BJ (cell line): ENCODE data around the gene UBASH3B. TPM values are rescaled to one million over a fixed set of nuclear protein-coding genes. Genes with fewer than 3 reads are reported as not detected.

Source experiments
- CTCF ChIA-PET: fragments of 350-600 bp; formaldehyde crosslinking; extraction: SDS; loops from one replicate; lab custom pipeline; 2021; ENCODE audit warnings: antibody characterized with exemption, inconsistent platforms; lab: Yijun Ruan, JAX
- POLR2A ChIA-PET: fragments of 300-600 bp; sonication (Branson Sonifier 250); formaldehyde crosslinking; extraction: SDS; loops from one replicate; lab custom pipeline; 2021; ENCODE audit warnings: antibody characterized with exemption; lab: Charles Lee
- DNase-seq: peaks from one replicate; pipeline ENCODE4 v3.0.0-alpha.2; 2011; ENCODE audit warnings: low read depth
- H3K27me3 ChIP-seq: 2 replicates; pipeline ENCODE4 v1.6.0; 2011; ENCODE audit warnings: low read length; ENCODE audit not compliant: control insufficient read depth, insufficient read depth
- H3K36me3 ChIP-seq: 2 replicates; pipeline ENCODE4 v1.5.1; 2011; ENCODE audit warnings: low read length; ENCODE audit not compliant: control insufficient read depth, insufficient read depth
- H3K4me3 ChIP-seq: 2 replicates; pipeline ENCODE4 v1.5.1; 2011; ENCODE audit warnings: low read depth, mild to moderate bottlenecking, control low read depth, low read length
- polyA plus RNA-seq: library from polyadenylated mRNA; depleted of rRNA; stranded (reverse); fragments of >200 nt; gene quantifications from 2 replicates; pipeline ENCODE4 v1.2.3, GENCODE V29; 2011
- TF ChIP-seq, protein P1 (sequence below): IDR thresholded peaks from 2 replicates; pipeline ENCODE4 v1.5.1; 2011; ENCODE audit warnings: low read depth, mild to moderate bottlenecking, control low read depth, inconsistent platforms, low read length, moderate library complexity; ENCODE audit not compliant: insufficient read depth

UBASH3B gene
- polyA plus RNA-seq, 1 experiment: 28.4 TPM

DNA sequence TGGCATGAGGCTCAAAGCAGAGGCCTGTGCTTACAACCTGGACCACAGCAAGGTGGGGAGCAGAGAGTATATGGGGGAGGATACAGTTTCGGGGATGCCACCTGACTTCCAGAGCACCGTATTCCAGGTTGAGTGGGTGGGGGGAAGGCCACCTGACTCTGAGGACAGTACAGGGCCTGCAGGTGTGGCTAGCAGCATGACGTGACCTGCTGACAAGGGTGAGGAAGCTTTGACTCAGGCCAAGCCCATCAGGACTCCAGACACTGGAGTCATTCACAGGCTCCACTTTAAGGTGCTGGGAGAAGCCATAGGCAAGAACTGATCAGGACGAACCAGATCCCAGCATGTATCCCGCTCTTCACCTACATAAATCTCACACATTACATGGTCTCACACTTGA, 148.2 kb downstream of the UBASH3B start:
- H3K36me3 ChIP-seq: peaks cover 2% of the 10 kb centered on the region
- POLR2A ChIA-PET: no interaction called here

DNA sequence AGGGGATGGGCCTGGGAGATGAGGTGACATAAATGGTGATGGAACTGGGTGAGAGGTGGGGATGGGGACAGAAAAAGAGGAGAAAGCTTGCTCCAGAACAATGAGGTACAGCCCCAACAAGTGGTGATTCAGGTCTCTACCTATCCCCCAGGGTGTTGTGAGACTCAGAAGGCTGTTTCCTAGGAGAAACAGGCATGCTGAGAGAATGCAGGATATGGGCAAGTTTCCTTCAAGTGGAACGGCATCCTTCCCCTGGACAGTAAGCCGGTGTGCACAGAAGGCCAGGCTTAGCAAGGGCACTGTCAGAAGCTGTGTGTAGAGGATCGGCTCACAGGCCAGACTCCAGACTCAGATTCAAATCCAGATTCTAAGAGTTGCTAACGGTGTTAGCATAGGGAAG, 148.6 kb downstream of the UBASH3B start:
- Histone ChIP-seq H3K4me3 (no peak overlapping the region), H3K27me3 (no peaks in the 10 kb centered on the region), H3K36me3 (peaks cover 2% of the 10 kb centered on the region)
- ChIA-PET POLR2A (no interaction called here), CTCF (interaction anchor here (1.0 to 2.1 kb wide), 6 partner anchors 9 to 171 kb away, joined by 3 to 9 read pairs (median 3); no protein-coding TSS in a partner anchor)
- no peak for DNase-seq
- TF ChIP-seq, protein P1, sequence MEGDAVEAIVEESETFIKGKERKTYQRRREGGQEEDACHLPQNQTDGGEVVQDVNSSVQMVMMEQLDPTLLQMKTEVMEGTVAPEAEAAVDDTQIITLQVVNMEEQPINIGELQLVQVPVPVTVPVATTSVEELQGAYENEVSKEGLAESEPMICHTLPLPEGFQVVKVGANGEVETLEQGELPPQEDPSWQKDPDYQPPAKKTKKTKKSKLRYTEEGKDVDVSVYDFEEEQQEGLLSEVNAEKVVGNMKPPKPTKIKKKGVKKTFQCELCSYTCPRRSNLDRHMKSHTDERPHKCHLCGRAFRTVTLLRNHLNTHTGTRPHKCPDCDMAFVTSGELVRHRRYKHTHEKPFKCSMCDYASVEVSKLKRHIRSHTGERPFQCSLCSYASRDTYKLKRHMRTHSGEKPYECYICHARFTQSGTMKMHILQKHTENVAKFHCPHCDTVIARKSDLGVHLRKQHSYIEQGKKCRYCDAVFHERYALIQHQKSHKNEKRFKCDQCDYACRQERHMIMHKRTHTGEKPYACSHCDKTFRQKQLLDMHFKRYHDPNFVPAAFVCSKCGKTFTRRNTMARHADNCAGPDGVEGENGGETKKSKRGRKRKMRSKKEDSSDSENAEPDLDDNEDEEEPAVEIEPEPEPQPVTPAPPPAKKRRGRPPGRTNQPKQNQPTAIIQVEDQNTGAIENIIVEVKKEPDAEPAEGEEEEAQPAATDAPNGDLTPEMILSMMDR: no peak

More for the DNA sequence above, 148.2 kb downstream of the UBASH3B start:
- TF ChIP-seq, protein P1: no peak
- H3K27me3 ChIP-seq: no peaks in the 10 kb centered on the region
- no peak for DNase-seq
- H3K4me3 ChIP-seq: no peak overlapping the region
- CTCF ChIA-PET: interaction anchor here (0.8 to 2.1 kb wide), 7 partner anchors 9 to 170 kb away, joined by 3 to 9 read pairs (median 3); no protein-coding TSS in a partner anchor

DNA sequence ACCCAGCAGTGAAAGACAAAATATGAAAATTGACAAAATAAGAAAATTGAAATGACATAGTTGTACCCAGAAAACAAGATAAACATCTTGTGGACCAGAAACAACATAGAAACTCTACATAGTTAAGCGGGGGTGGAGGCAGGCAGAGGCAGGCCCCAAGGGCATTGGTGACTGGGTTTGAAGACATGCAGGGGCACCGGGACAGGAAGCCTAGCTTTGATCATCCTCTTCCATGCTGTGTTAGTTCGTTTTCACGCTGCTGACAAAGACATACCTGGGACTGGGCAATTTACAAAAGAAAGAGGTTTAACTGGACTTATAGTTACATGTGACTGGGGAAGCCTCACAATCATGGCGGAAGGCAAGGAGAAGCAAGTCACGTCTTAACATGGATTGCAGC, 149.3 kb downstream of the UBASH3B start:
- POLR2A ChIA-PET: no interaction called here
- no peak for DNase-seq
- TF ChIP-seq, protein P1: no peak
- H3K36me3 ChIP-seq: peaks cover 2% of the 10 kb centered on the region
- H3K4me3 ChIP-seq: no peak overlapping the region
- CTCF ChIA-PET: interaction anchor here (1.0 to 2.1 kb wide), 3 partner anchors 9 to 49 kb away, joined by 3 to 9 read pairs (median 3); no protein-coding TSS in a partner anchor
- H3K27me3 ChIP-seq: no peaks in the 10 kb centered on the region

DNA sequence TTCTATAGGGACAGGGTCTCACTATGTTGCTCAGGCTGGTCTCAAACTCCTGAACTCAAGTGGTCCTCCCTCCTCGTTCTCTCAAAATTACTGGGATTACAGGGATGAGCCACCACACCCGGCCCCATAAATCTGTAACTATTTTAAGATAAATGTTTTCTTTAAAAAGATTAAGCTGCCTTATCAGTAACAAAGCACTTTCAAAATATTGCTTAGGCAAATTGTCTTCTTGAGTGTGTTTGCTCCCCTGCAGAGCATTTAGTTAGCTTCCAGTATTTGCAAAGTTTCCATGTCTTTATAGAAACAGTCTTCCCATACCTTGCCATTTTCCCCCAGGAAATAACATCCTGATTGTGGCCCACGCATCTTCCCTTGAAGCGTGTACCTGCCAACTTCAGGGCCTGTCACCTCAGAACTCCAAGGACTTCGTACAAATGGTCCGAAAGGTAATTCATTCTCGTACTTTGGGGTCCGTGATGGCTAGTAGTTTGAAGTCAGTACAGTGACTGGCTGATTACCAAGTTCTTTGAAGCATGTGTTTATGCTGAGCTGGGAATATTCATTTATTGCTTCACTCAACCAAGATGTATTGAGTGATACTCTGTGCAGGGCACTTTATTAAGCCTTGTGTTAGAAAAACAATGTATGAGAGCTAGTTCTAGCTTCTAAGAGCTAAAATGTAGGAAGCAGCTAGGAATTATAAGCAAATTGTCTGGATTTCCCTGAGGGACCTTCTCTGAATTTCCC, 152.4 kb downstream of the UBASH3B start:
- no peak overlapping the region for H3K4me3 ChIP-seq
- ChIA-PET CTCF (interaction anchor here (0.6 to 2.6 kb wide), 12 partner anchors 11 to 226 kb away, joined by 3 to 13 read pairs (median 3); no protein-coding TSS in a partner anchor), POLR2A (no interaction called here)
- TF ChIP-seq, protein P1: no peak
- no peak for DNase-seq
- no peaks in the 10 kb centered on the region for H3K36me3 ChIP-seq
- no peaks in the 10 kb centered on the region for H3K27me3 ChIP-seq

DNA sequence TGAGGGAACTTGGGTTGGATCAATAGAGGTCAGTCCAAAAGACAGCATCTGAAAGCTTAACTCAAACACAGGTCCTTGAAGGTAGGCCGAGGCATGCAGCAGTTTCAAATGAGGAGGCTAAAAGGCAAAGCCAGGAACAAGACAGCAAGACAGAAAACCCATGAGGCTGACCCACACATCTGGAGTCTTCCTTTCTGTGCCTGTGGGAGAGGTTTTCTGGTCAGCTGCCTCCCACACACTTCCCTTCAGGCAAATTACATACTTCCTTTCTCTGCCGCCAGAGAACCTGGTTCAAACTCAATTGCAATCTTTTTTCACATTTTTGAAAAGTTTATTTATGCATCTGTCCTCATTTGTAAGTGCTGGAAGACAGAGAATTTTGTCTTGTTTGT, 153.0 kb downstream of the UBASH3B start:
- Histone ChIP-seq H3K4me3 (no peak overlapping the region), H3K36me3 (no peaks in the 10 kb centered on the region), H3K27me3 (no peaks in the 10 kb centered on the region)
- TF ChIP-seq, protein P1: 0 out of 2 replicates have a peak, but pooled peaks have one; percentile 10
- CTCF ChIA-PET: interaction anchor here (0.9 to 2.6 kb wide), 9 partner anchors 12 to 214 kb away, joined by 3 to 13 read pairs (median 3); no protein-coding TSS in a partner anchor
- no peak for DNase-seq
- POLR2A ChIA-PET: no interaction called here
